ENCODE measurements around the gene SLC51B. TPM values are rescaled to one million over a fixed set of nuclear protein-coding genes. Genes with fewer than 3 reads are reported as not detected.

The SLC51B gene
- total and polyA plus RNA-seq, 2 experiments from 2014 or later, result 6.5 to 8.6 TPM

- Histone ChIP-seq H2AFZ (peak overlapping the region; percentile 21), H3K9me2 (replicated peaks; ENCODE audit: insufficient read depth) (no peaks in the 10 kb centered on the region), H3K27ac (no peak overlapping the region), H3K9me3 (ENCODE audit: low read depth) (no peaks in the 10 kb centered on the region), H3K4me3 (no peak overlapping the region), H3K4me2 (peak overlapping the region; percentile 43), H3K79me2 (peaks cover 12% of the 10 kb centered on the region), H3K4me1 (ENCODE audit: insufficient read depth) (peaks cover 16% of the 10 kb centered on the region), H4K20me1 (ENCODE audit: insufficient read depth, poor library complexity, severe bottlenecking) (no peaks in the 10 kb centered on the region), H3K27me3 (no peaks in the 10 kb centered on the region), H3K36me3 (replicated peaks; ENCODE audit: insufficient read depth, low read depth) (no peaks in the 10 kb centered on the region)
- 30% methylated on average over 13 of the region's 13 CpGs for WGBS (ENCODE audit: low lambda C conversion rate, missing lambda C conversion rate)
- TF ChIP-seq CTCF (IDR thresholded peaks at IDR 0.05; ENCODE audit: poor library complexity) (peak; percentile 73), EZH2 (IDR thresholded peaks at IDR 0.05; ENCODE audit: borderline replicate concordance) (no peak)
- DNase-seq (ENCODE audit: low spot score), result peak; percentile 88
Observed at GRCh38 chr15:65032801-65033537, 12.2 kb upstream of the SLC51B start.

GRCh38 chr15:65033659-65034269 lies 11.4 kb upstream of the SLC51B start:
- Histone ChIP-seq H3K9me2 (replicated peaks; ENCODE audit: insufficient read depth) (no peaks in the 10 kb centered on the region), H3K4me1 (ENCODE audit: insufficient read depth) (peaks cover 10% of the 10 kb centered on the region), H3K4me2 (peak overlapping the region; percentile 43), H3K27ac (no peak overlapping the region), H3K9me3 (ENCODE audit: low read depth) (no peaks in the 10 kb centered on the region), H2AFZ (peak overlapping the region; percentile 21), H3K79me2 (peaks cover 5% of the 10 kb centered on the region), H4K20me1 (ENCODE audit: insufficient read depth, poor library complexity, severe bottlenecking) (no peaks in the 10 kb centered on the region), H3K27me3 (no peaks in the 10 kb centered on the region), H3K4me3 (no peak overlapping the region), H3K36me3 (replicated peaks; ENCODE audit: insufficient read depth, low read depth) (no peaks in the 10 kb centered on the region)
- 21% methylated on average over 4 of the region's 4 CpGs for WGBS (ENCODE audit: low lambda C conversion rate, missing lambda C conversion rate)
- peak; percentile 75 for DNase-seq (ENCODE audit: low spot score)
- TF ChIP-seq CTCF (IDR thresholded peaks at IDR 0.05; ENCODE audit: poor library complexity), result peak; percentile 62
- TF ChIP-seq EZH2 (IDR thresholded peaks at IDR 0.05; ENCODE audit: borderline replicate concordance), result no peak

GRCh38 chr15:65034719-65035118 lies 10.5 kb upstream of the SLC51B start:
- Histone ChIP-seq H3K79me2 (no peaks in the 10 kb centered on the region), H3K4me3 (no peak overlapping the region), H3K9me3 (ENCODE audit: low read depth) (no peaks in the 10 kb centered on the region), H3K27me3 (no peaks in the 10 kb centered on the region), H2AFZ (no peak overlapping the region), H3K27ac (no peak overlapping the region), H3K36me3 (replicated peaks; ENCODE audit: insufficient read depth, low read depth) (no peaks in the 10 kb centered on the region), H3K9me2 (replicated peaks; ENCODE audit: insufficient read depth) (no peaks in the 10 kb centered on the region), H3K4me1 (ENCODE audit: insufficient read depth) (peaks cover 10% of the 10 kb centered on the region), H3K4me2 (no peak overlapping the region), H4K20me1 (ENCODE audit: insufficient read depth, poor library complexity, severe bottlenecking) (no peaks in the 10 kb centered on the region)
- 98% methylated on average over 11 of the region's 11 CpGs for WGBS (ENCODE audit: low lambda C conversion rate, missing lambda C conversion rate)
- DNase-seq (ENCODE audit: low spot score), result no peak
- TF ChIP-seq CTCF (IDR thresholded peaks at IDR 0.05; ENCODE audit: poor library complexity) (no peak), EZH2phosphoT487 (IDR thresholded peaks at IDR 0.05; ENCODE audit: low read depth, severe bottlenecking, unreplicated experiment) (no peak), EZH2 (IDR thresholded peaks at IDR 0.05; ENCODE audit: borderline replicate concordance) (no peak)

Data from hepatocyte (in vitro differentiated cells).